D341Med (cell line): ENCODE measurements around the gene TMEM92.
"Not testable (repeated sequence)": the region's sequence is repeated elsewhere in the genome, so short reads cannot be mapped to it uniquely, and the experiment has no call there.

Experiments used
- DNase-seq: peaks from one replicate; pipeline ENCODE4 v3.0.0; 2012; ENCODE audit warnings: low spot score

The TMEM92 gene

DNA sequence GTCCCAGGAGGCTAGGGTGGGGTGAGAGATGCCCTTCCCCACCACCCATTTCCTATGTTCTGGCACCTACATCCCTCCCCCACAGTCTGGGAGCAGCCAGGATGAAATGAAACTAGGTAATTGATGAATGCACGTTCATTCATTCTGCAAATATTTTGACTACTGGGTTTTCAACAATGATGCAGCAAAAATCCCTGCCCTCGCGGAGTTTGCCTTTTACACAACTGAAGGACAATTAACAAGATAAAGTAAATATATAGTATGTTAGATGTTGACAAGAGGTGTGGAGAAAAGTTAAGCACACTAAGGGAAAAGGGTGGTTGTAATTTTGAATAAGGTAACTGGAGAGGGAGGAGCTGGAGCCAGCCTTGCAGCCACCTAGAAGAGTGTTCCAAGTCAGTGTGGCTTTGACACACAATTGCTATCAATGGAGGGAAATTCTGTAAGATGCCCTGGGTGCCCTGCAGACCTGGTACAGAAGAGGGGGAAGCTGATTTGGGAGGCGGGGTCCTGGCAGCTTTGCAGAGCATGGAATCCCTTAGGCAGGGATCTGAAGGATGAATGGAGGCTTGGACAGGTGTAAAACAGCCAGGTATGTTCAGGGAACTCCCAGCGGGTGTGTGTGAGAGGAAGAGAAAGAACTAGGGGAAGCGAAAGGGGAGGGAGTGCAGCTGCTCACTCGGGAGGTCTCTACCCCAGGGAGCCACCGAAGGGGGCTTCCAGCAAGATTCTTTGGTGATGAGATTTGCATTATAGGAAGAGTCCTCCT lies 2.5 kb downstream of the TMEM92 start:
- DNase-seq, result no peak

DNA sequence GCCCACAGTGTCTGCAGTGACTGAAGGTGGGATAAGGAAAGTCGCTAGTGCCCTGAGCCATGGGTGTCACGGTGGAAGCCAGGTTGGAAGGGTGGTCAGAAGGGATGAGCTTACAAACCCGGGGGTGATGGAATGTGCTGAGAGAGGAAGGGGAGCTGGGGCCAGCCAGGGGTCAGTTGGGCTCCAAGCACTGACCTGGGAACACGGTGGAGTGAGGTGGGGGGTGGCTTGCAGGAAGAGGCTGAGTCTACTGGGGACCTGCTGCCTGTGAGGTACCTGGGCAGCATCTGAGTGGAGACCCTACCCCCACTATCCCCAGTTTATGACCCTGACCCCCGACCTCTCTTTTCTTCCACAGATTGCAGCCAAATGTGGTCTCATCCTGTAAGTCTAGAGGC lies 3.1 kb downstream of the TMEM92 start:
- no peak for DNase-seq

DNA sequence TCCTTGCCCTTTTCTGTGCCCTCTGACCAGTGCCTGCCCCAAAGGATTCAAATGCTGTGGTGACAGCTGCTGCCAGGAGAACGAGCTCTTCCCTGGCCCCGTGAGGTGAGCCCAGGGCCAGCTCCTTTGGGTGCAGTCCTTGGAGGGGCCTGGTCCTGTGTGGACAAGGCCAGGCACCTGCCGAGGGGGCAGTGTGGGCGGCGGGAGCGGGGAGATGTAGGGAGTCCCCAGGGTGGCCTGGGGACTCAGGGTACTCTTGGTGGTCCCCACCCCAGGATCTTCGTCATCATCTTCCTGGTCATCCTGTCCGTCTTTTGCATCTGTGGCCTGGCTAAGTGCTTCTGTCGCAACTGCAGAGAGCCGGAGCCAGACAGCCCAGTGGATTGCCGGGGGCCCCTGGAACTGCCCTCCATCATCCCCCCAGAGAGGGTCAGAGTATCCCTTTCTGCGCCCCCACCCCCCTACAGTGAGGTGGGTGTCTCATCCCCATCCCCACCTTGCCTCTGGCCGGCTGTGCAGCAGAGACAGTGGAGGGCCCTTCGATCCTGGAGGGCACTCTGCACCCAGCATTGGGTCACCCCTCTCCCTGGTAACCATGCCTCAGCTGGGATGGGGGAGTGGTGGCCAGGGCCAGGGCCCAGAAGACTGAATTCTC lies 4.4 kb downstream of the TMEM92 start:
- no peak for DNase-seq

DNA sequence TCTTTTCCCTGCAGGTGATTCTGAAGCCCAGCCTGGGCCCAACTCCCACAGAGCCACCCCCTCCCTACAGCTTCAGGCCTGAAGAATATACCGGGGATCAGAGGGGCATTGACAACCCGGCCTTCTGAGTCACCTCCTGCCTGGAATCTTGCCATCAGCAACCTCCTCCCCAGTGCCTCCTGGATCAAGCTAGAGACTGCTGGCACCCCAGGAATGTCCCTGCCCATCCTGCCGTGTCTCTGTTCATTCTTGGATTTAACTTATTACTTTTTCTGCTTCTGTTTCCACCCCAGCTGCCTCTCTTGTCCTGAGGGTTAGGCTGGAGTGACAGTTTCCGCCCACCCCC lies 4.9 kb downstream of the TMEM92 start:
- DNase-seq, result no peak

DNA sequence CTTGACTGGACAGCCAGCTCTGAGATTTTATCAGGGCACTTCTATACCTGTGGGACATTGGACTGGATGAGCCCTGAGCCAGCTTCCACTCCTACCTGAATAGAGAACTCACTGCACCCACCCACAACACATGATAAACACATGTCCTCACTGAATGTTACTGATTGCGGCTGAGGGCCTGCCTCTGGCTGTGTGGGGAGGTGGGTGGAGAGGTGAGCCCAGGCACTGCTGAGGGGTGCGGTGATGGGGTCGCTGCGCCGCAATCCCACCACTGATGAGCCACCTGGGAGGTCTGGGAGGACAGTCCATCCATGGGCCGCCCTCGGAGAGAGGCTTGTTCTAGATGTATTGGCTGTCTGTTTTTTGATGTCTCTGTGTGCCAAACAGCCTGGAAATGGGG lies 5.4 kb downstream of the TMEM92 start:
- no peak for DNase-seq

DNA sequence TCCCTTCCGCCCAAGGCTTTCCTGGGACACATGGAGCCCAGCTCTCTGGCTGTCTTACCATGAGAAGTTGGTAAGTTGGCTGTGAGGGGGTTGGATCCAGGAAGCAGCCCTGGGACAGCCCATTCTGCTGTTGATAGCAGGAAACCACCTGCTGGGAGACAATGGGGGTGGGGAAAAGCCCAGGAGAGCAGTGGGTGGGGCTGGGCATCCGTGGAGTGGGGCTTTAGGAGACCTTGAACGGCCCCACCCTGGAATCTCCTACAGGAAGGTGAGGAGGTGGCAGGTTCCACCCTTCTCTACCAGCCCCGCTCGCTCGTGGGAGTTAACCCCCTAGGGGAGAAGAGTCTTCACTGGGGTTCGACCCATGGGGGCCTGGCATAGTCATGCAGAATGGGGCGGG lies 5.8 kb downstream of the TMEM92 start:
- no peak for DNase-seq

DNA sequence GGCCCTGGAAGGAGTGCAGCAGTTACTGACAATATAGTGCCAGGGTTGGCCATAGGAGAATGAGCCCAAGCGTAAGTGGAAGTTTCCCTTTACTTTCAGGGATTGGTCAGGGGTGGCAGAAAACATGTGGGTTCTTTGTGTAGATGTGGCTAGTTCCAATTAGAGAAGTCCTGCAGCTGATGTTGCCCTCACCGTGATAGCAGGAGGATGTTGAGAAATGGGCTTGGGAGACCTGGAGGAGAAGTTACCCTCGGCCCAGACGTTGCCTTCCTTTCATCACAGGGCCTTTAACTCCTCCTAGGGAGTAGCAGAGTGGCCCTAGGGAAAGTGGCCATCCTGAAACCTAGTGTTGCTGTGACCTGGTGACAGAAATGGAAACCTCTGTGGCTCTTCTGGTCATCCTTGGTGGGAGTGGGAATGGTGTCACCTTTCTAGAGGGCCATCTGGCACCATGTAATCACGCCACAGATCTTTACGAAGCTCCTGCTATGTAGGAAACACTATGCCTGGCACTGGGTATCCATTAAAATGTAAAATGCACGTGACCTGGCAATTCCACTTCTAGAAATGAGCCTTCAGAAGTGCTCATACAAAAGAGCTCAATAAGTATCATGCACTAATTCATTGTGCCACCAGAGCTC lies 6.7 kb downstream of the TMEM92 start:
- no peak for DNase-seq

DNA sequence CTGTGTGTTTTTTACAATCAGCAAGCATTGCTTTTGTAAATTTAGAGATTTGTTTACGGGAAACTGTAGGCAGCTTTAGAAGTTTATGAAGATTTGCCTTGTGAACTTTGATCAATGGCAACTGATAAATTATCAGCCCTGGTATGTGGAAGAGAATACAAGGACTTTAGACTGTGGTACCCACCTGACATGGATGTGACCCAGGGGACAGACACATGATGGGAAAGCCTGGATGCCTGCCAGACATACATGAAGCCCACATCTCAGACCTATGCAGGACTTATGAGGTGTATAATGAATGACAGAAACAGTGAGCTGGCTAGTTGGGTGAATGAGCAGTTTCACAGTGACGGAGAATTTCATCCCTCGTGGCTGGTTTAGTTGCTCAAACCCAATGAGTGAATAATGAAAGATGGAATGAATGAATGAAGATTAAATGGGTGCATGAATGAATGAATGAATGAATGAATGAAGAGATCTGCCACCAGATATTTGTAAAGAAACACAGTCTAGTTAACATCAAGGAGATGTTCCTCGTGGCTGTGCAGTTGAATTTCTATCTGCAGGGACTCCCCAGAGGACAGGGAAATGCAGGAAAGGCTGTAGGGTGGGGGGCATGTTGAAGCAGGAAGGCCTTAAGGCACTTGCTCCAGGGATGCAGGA lies 7.6 kb downstream of the TMEM92 start:
- DNase-seq, result no peak

DNA sequence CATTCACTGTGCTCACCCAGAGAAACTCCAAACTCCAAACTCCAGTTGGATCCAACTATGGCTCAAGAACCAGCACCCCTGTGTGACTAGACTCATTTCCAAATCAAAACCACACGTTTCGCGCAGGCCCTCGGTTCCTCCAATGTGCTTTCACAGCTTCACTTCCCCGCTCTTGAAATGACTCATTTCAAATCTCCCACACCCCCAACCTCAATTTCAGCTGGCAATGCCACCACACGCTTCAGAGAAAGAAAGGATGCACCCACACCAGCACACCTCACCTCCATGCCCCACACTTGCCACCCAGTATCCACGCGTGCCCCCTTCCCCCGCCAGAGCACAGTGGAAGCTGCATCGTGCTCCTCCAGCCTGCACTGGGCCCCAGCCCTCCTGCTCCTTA lies 9.0 kb downstream of the TMEM92 start:
- no peak for DNase-seq

DNA sequence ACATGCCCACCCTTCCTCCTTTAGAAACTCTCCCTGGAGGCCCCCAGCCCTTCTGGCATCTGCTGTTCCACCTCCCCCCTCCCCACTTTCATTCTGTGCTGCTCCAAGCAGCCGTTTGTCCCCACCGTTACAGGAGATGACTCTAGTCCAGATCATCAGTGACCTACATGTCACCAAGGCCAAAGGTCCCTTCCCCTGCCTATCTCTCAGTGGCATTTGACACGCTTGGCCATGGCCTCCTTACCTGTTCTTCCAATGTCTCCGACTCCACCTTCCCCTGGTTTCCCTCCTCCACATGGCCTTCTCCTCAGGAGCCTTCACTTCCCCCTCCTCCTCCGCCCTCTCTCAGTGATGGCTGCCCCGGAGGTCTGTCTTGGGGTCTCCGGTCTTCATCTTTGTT lies 9.4 kb downstream of the TMEM92 start:
- no peak for DNase-seq

DNA sequence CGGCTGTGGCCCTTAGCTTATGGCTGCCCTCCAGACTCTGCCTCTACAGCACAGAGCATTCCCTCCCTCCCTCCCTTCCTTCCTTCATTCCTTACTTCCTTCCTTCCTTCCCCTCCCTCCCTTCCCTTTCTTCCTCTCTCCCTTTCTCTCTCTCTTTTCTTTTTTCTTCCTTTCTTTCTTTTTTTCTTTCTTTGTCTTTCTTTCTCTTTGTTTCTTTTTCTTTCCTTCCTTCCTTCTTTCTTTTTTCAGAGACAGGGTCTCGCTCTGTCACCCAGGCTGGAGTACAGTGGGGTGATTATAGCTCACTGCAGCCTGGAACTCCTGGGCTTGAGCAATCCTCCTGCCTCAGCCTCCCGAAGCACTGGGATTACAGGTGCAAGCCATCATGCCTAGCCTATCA lies 11.7 kb downstream of the TMEM92 start:
- no peak for DNase-seq

DNA sequence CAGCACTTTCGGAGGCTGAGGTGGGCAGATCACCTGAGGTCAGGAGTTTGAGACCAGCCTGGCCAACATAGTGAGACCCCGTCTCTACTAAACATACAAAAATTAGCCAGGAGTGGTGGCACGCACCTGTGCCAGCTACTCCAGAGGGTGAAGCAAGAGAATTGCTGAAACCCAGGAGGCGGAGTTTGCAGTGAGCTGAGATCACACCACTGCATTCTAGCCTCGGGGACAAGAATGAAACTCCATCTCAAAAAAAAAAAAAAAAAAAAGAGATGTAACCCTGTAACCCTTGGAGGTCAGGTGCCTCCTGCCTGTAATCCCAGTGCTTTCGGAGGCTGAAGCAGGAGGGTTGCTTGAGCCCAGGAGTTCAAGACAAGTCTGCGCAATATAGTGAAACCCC lies 13.0 kb downstream of the TMEM92 start:
- not testable (repeated sequence) for DNase-seq

DNA sequence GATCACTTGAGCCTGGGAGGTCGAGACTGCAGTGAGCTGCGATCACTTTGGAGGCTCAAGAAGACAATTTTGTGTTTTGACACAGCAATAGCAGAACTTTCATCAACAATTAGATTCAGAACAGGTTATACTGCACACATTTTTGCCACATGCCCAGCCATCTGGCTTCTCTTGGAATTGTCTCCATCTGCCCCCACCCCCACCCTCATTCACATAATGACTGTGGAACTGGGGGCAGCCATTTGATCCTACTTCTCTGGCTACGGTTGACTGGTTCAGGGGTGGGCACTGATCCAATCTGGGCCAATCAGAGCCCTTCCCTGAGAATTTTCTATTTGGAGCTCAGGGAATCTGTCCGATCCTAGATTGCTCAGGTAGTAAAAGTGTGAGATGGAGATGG lies 14.0 kb downstream of the TMEM92 start:
- no peak for DNase-seq

DNA sequence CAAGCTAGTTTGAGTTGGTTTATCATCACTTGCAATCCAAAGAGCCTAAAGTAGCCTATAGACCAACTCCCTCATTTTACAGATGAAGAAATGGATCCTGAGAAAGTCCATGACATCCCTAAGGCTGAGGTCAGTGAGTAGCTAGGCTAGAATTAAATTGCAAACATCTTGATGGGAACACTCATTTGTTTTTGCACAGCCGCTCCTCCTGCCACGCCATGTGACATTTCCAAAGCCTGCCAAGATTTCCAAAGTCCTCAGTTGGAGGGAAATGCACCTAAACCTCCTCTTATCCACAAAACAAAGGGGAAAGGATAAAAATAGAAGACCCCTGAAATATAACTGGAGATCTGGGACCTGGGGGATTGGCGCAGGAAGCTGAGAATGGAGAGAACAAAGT lies 15.0 kb downstream of the TMEM92 start:
- peak; percentile 9 for DNase-seq

DNA sequence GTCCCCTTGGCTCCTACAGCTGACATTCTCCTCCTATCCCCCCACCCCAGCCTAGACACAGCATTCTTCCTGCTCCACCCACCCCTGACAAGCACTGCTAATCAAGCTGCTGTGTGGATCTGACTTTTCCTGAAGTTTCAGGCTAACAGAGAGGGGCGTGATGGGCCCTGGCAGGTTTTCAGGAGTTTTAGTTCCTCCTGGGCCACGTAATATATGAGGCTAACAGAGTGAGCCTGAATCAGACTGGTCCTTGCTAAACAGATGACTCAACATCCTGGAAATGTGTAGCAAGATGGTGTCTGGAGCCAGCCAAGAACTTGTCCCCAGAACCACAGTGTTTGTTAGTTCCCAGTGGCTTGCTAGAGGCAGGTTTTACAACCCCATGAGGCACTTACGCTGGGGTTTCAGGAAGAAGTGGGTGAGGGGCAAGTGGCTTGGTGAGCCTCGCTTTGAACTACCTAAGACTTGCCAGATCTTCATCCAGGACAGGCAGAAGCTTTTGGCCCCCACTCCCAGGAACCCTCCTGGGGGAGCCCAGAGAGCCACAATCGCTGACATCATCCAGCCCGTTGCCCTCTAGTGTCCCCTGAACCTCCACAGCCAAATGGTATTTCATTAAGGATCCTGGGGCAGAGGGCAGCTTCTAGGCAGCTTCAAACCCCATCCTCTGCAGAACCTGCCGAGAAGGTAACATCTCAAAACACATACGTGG lies 15.9 kb downstream of the TMEM92 start:
- DNase-seq, result no peak

DNA sequence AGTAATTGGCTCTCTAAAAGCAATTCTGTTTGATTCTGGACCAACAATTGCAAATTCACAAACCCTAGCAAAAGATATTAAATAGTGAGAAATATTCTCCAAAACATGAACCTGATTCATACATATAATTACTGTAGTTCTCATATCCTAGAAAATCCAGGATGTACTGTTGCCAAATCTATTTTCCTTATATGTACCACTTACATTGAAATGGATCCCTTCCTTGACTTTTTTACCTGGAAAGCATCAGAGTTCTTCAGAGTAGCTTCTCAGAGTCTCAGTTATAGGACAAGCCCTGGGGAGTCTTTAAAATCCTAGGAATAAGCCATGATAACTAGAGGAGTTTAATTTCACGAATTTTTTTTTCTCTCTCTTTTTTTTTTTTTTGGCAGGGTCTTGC lies 16.7 kb downstream of the TMEM92 start:
- DNase-seq, result no peak

DNA sequence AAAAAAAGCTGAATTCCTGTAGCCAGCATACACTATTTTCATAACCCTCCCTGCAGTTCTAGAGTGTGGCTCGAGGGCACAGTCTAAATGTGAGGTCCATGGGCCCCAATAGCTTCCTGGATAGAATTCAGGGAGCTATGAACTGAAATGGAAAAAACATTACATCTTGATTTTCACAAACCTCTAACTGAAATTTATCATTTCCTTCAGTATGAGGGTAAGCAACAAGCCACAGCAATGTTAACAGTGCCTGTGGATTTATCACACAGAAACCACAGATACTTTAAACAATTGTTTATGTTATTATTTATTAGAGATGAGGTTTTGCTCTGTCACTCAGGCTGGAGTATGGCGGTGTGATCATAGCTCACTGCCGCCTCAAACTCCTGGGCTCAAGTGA lies 18.2 kb downstream of the TMEM92 start:
- DNase-seq, result no peak

DNA sequence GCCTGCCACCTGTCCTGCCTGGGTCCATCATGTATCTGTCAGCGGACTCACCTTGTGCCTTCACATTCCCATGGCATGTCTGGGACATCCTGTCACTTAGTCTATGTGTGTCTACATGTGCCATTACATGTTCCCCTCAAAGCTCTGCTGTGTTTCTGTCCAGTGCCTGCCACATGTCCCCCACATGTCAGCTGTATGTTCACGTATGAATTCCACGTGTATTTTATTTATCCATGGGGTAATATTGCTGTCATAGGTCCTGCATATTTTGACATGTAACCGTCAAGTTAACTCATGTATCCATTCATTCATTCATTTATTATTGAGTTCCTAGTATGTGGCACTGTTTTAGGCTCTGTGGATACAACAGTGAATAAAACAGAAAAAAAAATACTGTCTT lies 20.8 kb downstream of the TMEM92 start:
- DNase-seq, result no peak

DNA sequence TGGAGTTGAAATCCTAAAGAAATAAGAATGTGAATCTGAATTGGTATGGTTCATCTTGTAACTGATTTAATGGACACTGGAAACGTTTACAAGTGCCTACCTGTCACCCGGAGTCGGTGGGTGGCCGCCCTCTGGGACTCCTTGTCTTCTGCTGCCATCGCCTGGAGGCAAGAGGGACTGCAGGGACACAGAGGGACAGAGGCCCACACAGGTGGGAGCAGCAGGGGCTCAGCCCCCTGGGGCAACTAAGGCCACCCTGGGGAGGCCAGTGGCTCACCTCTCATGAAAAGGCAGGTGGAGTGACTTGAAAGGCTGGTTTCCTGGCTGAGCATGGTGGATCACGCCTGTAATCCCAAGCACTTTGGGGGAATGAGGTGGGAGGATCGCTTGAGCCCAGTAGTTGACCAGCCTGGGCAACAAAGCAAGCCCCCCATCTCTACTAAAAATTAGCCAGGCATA lies 23.2 kb downstream of the TMEM92 start:
- peak; percentile 96 for DNase-seq

DNA sequence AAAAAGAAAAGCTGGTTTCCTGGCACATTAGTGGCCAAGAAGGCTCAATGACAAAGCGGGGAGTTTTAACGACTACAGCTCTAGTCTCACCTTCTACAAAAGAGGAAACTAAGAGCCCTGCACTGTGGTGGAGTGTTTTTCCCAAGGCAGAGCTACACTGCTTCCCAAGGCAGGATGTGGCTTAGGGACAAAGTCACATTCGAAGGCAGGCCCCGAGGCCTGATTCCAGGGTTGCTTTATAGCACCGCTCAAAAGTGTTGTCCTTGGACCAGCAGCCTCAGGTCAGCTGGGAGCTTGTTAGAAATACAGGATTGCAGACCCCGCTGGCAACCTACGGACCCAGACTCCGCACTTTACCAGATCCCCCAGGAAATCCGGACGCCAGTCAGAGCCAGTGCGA lies 23.8 kb downstream of the TMEM92 start:
- no peak for DNase-seq

DNA sequence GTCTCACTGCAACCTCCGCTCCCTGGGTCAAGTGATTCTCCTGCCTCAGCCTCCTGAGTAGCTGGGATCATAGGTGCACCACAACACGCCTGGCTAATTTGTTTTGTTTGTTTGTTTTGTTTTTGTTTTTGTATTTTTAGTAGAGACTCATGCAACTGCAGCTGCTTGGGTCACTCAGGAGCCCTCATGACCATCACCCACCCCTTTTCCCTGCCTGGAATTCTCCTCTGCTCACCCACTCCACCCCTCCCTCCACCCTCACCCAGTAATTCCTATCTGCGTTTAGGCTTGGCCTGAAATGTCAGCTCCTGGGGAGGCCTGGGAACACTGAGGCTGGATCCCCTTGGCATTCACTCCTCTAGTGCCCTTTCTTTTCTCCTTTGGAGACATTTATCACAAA lies 25.5 kb downstream of the TMEM92 start:
- no peak for DNase-seq

DNA sequence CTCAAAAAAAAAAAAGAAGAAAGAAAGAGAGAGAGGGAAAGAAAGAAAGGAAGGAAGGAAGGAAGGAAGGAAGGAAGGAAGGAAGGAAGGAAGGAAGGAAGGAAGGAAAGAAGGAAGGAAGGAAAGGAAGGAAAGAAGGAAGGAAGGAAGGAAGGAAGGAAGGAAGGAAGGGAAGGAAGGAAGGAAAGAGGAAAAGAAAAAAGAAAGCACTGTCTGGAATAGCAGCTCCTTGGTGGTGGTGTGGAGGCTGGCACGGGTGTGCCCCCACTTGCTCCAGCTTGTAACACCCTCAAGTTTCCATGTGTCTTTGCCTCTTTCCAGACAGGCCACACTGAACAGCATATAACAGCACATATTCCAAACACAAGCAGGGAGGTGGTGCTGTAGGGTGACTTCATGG lies 26.6 kb downstream of the TMEM92 start:
- not testable (repeated sequence) for DNase-seq
